Upper lobe of right lung (tissue), 1 donor: Measurements from ENCODE around the gene SPC24. TPM values are rescaled to one million over a fixed set of nuclear protein-coding genes. Genes with fewer than 3 reads are reported as not detected.
"Not testable (repeated sequence)": the region's sequence is repeated elsewhere in the genome, so short reads cannot be mapped to it uniquely, and the experiment has no call there.

ENCODE experiments used
- ATAC-seq: fragments of 200-7000 bp; cut with Tn5 transposase; one replicate; pipeline ENCODE4 v1.9.1; 2020; ENCODE audit warnings: mild to moderate bottlenecking, moderate library complexity
- DNase-seq: peaks from one replicate; pipeline ENCODE4 v3.0.0-alpha.2; 2020
- H3K27ac ChIP-seq: fragments of 200-600 bp; one replicate; pipeline ENCODE4 v1.8.0; 2022
- H3K27me3 ChIP-seq: fragments of 200-600 bp; one replicate; pipeline ENCODE4 v1.8.0; 2022; ENCODE audit warnings: mild to moderate bottlenecking
- H3K36me3 ChIP-seq: fragments of 200-600 bp; one replicate; pipeline ENCODE4 v1.8.0; 2022
- H3K4me1 ChIP-seq: fragments of 200-600 bp; one replicate; pipeline ENCODE4 v1.8.0; 2022
- H3K4me3 ChIP-seq: fragments of 200-600 bp; one replicate; pipeline ENCODE4 v1.8.0; 2022; ENCODE audit warnings: mild to moderate bottlenecking
- H3K9me3 ChIP-seq: fragments of 200-600 bp; one replicate; pipeline ENCODE4 v1.8.0; 2022
- CTCF ChIP-seq: fragments of 200-600 bp; IDR thresholded peaks from one replicate; pipeline ENCODE4 v1.8.0; 2022; ENCODE audit warnings: antibody characterized with exemption
- intact Hi-C: fragments of 100-400 bp; cut with DNase I; formaldehyde crosslinking; loops from one replicate; pipeline ENCODE4 v1.11.0; 2022
- total RNA-seq: library from RNA; stranded (reverse); fragmentation: NEBNext Ultra II Directional; extraction: Animal tissue kit (Norgen Biotek cat#: 25700); gene quantifications from one replicate; pipeline ENCODE4 v1.2.1, GENCODE V29; 2021
- donor health status: DM: no; HTN: yes; CAD: no; lungs with severe emphysema.

The SPC24 gene
- total RNA-seq, 1 donor from 2014 or later: 1.1 TPM

- peak; percentile 39 for ATAC-seq
- H3K9me3 ChIP-seq: no peaks in the 10 kb centered on the region
- no peaks in the 10 kb centered on the region for H3K27me3 ChIP-seq
- no peak overlapping the region for H3K27ac ChIP-seq
- TF ChIP-seq CTCF: no peak
- intact Hi-C loops: no loop called here
- DNase-seq: no peak
- peaks cover 76% of the 10 kb centered on the region for H3K36me3 ChIP-seq
- H3K4me3 ChIP-seq: no peak overlapping the region
- peaks cover under 1% of the 10 kb centered on the region for H3K4me1 ChIP-seq
Measured at GRCh38 chr19:11102944-11103343, 52.6 kb downstream of the SPC24 start.

GRCh38 chr19:11101057-11101456, 54.5 kb downstream of the SPC24 start:
- peaks cover 57% of the 10 kb centered on the region for H3K36me3 ChIP-seq
- no peak for ATAC-seq

GRCh38 chr19:11100049-11100448, 55.5 kb downstream of the SPC24 start:
- no peak overlapping the region for H3K4me3 ChIP-seq
- no peaks in the 10 kb centered on the region for H3K27me3 ChIP-seq
- ATAC-seq (no peak), DNase-seq (no peak)
- intact Hi-C loops: no loop called here
- H3K27ac ChIP-seq: no peak overlapping the region
- TF ChIP-seq CTCF: no peak
- H3K4me1 ChIP-seq: peaks cover 27% of the 10 kb centered on the region
- peaks cover 47% of the 10 kb centered on the region for H3K36me3 ChIP-seq
- no peaks in the 10 kb centered on the region for H3K9me3 ChIP-seq

More at GRCh38 chr19:11101057-11101456, 54.5 kb downstream of the SPC24 start:
- no peak for DNase-seq
- Histone ChIP-seq H3K27me3 (no peaks in the 10 kb centered on the region), H3K4me3 (no peak overlapping the region), H3K4me1 (peaks cover 17% of the 10 kb centered on the region), H3K27ac (no peak overlapping the region), H3K9me3 (no peaks in the 10 kb centered on the region)
- intact Hi-C loops: no loop called here
- no peak for TF ChIP-seq CTCF

GRCh38 chr19:11098861-11099260, 56.7 kb downstream of the SPC24 start:
- Histone ChIP-seq H3K27me3 (no peaks in the 10 kb centered on the region), H3K4me1 (peaks cover 38% of the 10 kb centered on the region), H3K4me3 (no peak overlapping the region), H3K27ac (no peak overlapping the region), H3K9me3 (no peaks in the 10 kb centered on the region), H3K36me3 (peaks cover 41% of the 10 kb centered on the region)
- DNase-seq (no peak), ATAC-seq (no peak)
- no peak for TF ChIP-seq CTCF
- intact Hi-C loops: no loop called here

DNA sequence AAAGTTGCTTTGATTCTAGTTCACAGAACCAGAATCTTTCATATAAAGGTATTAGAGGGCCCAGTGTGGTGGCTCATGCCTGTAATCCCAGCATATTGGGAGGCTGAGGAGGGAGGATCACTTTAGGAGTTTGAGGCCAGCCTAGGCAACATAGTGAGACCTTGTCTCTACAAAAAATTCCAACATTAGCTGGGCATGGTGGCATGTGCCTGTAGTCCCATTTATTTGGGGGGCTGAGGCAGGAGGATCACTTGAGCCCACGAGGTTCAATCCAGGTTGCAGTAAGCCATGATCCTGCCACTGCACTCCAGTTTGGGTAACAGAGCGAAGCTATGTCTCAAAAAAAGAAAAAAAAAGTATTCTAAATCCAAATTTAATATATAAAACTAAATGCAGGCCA, 57.3 kb downstream of the SPC24 start:
- ATAC-seq: no peak
- H3K27me3 ChIP-seq: no peaks in the 10 kb centered on the region
- H3K36me3 ChIP-seq: peaks cover 36% of the 10 kb centered on the region
- intact Hi-C loops: no loop called here
- no peak for DNase-seq
- no peak overlapping the region for H3K4me3 ChIP-seq
- no peak for TF ChIP-seq CTCF
- H3K9me3 ChIP-seq: no peaks in the 10 kb centered on the region
- peak overlapping the region; percentile 98 for H3K27ac ChIP-seq
- H3K4me1 ChIP-seq: peaks cover 44% of the 10 kb centered on the region

DNA sequence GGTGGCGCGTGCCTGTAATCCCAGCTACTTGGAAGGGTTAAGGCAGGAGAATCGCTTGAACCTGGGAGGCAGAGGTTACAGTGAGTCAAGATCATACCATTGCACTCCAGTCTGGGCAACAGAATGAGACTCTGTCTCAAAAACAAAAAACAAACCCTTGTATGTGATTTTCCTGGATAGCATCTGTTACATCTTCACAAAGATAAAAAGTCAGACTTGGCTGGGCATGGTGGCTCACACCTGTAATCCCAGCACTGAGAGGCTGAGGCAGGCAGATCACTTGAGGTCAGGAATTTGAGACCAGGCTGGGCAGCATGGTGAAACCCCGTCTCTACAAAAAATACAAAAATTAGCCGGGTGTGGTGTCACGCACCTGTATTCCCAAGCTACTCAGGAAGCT, 58.2 kb downstream of the SPC24 start:
- Histone ChIP-seq H3K27ac (peak overlapping the region; percentile 98), H3K36me3 (peaks cover 26% of the 10 kb centered on the region), H3K4me1 (peaks cover 53% of the 10 kb centered on the region)
- DNase-seq, intact Hi-C loops, H3K27me3 ChIP-seq, H3K4me3 ChIP-seq, H3K9me3 ChIP-seq, ATAC-seq: not testable (repeated sequence)
